ENCODE data around the gene BRD1. TPM values are rescaled to one million over a fixed set of nuclear protein-coding genes. Genes with fewer than 3 reads are reported as not detected.

The BRD1 gene
- total RNA-seq, 1 experiment from 2014 or later, result 31.3 TPM

DNA sequence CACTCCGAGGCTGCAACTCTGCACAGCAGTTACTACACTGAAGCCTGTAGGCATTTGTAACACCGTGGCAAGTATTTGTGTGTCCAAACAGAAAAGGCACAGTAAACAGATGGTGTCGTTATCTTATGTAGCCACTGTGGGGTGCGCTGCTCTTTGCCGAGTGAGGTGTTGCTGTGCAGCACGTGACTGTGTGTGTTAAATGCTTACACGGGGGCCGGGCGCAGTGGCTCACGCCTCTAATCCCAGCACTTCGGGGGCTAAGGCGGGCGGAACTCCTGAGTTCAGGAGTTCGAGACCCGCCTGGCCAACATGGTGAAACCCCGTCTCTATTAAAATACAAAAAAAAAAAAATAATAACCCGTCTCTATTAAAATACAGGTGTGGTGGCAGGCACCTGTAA lies 37.5 kb upstream of the BRD1 start:
- Histone ChIP-seq H3K4me2 (ENCODE audit: low read length) (no peak overlapping the region), H3K36me3 (ENCODE audit: control insufficient read depth in 1 of 2, insufficient read depth in 2 of 2, low read length in 2 of 2) (peaks cover 0 to 5% of the 10 kb centered on the region in 2 experiments; a peak in 1 of 4 replicates), H3K27me3 (ENCODE audit: insufficient read depth, low read length) (no peaks in the 10 kb centered on the region), H3K9me2 (ENCODE audit: insufficient read depth) (no peaks in the 10 kb centered on the region), H3K27ac (ENCODE audit: low read depth, low read length) (no peak overlapping the region), H4K20me1 (ENCODE audit: insufficient read depth) (0 out of 2 replicates have a peak, but pooled peaks cover 4% of the 10 kb centered on the region), H3K4me1 (ENCODE audit: control insufficient read depth in 1 of 2, insufficient read depth in 2 of 2, low read length in 2 of 2) (no peaks in the 10 kb centered on the region), H3K9me3 (ENCODE audit: control insufficient read depth in 1 of 2, insufficient read depth in 1 of 2, low read depth in 1 of 2, low read length in 2 of 2) (peaks cover 18 to 25% of the 10 kb centered on the region in 2 experiments; a peak in 2 of 4 replicates), H3K79me2 (ENCODE audit: insufficient read depth, low read length) (peaks cover 99% of the 10 kb centered on the region), H3K9ac (ENCODE audit: low read length) (no peak overlapping the region), H2AFZ (ENCODE audit: low read depth, low read length, poor library complexity, severe bottlenecking) (no peak overlapping the region), H3K4me3 (replicated peaks in 1 of 2; ENCODE audit: low read depth in 1 of 2, low read length in 2 of 2) (no peak overlapping the region)
- intact Hi-C loops (cut with micrococcal nuclease), result no loop called here
- ChIA-PET RAD21 (ENCODE audit: low non-redundant PET in 1 of 2, low total read pairs in 2 of 2, uncharacterized antibody in 2 of 2, unreplicated experiment in 2 of 2) (no interaction called here), POLR2A (no interaction called here), CTCF (no interaction called here)
- DNase-seq (ENCODE audit: low read depth, low spot score) (no peak), ATAC-seq (no peak)
- no peak for TF ChIP-seq JUND (IDR thresholded peaks at IDR 0.05)
- no peak for TF ChIP-seq EGR1 (IDR thresholded peaks at IDR 0.05; ENCODE audit: low read depth)
- TF ChIP-seq FOSL1 (IDR thresholded peaks at IDR 0.05; ENCODE audit: low read depth), result no peak
- TF ChIP-seq, protein P1, sequence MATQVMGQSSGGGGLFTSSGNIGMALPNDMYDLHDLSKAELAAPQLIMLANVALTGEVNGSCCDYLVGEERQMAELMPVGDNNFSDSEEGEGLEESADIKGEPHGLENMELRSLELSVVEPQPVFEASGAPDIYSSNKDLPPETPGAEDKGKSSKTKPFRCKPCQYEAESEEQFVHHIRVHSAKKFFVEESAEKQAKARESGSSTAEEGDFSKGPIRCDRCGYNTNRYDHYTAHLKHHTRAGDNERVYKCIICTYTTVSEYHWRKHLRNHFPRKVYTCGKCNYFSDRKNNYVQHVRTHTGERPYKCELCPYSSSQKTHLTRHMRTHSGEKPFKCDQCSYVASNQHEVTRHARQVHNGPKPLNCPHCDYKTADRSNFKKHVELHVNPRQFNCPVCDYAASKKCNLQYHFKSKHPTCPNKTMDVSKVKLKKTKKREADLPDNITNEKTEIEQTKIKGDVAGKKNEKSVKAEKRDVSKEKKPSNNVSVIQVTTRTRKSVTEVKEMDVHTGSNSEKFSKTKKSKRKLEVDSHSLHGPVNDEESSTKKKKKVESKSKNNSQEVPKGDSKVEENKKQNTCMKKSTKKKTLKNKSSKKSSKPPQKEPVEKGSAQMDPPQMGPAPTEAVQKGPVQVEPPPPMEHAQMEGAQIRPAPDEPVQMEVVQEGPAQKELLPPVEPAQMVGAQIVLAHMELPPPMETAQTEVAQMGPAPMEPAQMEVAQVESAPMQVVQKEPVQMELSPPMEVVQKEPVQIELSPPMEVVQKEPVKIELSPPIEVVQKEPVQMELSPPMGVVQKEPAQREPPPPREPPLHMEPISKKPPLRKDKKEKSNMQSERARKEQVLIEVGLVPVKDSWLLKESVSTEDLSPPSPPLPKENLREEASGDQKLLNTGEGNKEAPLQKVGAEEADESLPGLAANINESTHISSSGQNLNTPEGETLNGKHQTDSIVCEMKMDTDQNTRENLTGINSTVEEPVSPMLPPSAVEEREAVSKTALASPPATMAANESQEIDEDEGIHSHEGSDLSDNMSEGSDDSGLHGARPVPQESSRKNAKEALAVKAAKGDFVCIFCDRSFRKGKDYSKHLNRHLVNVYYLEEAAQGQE (IDR thresholded peaks at IDR 0.05; ENCODE audit: low read depth), result no peak
- TF ChIP-seq, protein P2, sequence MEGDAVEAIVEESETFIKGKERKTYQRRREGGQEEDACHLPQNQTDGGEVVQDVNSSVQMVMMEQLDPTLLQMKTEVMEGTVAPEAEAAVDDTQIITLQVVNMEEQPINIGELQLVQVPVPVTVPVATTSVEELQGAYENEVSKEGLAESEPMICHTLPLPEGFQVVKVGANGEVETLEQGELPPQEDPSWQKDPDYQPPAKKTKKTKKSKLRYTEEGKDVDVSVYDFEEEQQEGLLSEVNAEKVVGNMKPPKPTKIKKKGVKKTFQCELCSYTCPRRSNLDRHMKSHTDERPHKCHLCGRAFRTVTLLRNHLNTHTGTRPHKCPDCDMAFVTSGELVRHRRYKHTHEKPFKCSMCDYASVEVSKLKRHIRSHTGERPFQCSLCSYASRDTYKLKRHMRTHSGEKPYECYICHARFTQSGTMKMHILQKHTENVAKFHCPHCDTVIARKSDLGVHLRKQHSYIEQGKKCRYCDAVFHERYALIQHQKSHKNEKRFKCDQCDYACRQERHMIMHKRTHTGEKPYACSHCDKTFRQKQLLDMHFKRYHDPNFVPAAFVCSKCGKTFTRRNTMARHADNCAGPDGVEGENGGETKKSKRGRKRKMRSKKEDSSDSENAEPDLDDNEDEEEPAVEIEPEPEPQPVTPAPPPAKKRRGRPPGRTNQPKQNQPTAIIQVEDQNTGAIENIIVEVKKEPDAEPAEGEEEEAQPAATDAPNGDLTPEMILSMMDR (IDR thresholded peaks at IDR 0.05 in 2 of 3, conservative IDR thresholded peaks at IDR 0.05 in 1 of 3; ENCODE audit: borderline replicate concordance in 1 of 3, insufficient read depth in 1 of 3, low read depth in 2 of 3, low read length in 2 of 3), result no peak
- TF ChIP-seq SIN3A (IDR thresholded peaks at IDR 0.05; ENCODE audit: low read depth), result no peak
- TF ChIP-seq ZNF274 (IDR thresholded peaks at IDR 0.05; ENCODE audit: low read depth, low read length), result no peak
- no peak for TF ChIP-seq EZH2phosphoT487 (IDR thresholded peaks at IDR 0.05; ENCODE audit: borderline replicate concordance)
- TF ChIP-seq RAD21 (IDR thresholded peaks at IDR 0.05; ENCODE audit: low read depth), result no peak
- TF ChIP-seq CEBPB (IDR thresholded peaks at IDR 0.05; ENCODE audit: low read depth), result no peak
- TF ChIP-seq POLR2AphosphoS5 (IDR thresholded peaks at IDR 0.05; ENCODE audit: low read depth, low read length), result no peak
- TF ChIP-seq ELF1 (IDR thresholded peaks at IDR 0.05; ENCODE audit: borderline replicate concordance, low read depth), result no peak
- TF ChIP-seq YY1 (IDR thresholded peaks at IDR 0.05; ENCODE audit: extremely low read depth, insufficient replicate concordance, low read depth, low read length), result no peak
- TF ChIP-seq, protein P3, sequence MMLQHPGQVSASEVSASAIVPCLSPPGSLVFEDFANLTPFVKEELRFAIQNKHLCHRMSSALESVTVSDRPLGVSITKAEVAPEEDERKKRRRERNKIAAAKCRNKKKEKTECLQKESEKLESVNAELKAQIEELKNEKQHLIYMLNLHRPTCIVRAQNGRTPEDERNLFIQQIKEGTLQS (IDR thresholded peaks at IDR 0.05), result no peak
- no TSS peak for BruUV-seq (replicated peaks)
